Measurements from ENCODE around the gene CNTROB.

- no peak for TF ChIP-seq POLR2A (IDR thresholded peaks at IDR 0.05)
- TF ChIP-seq, protein P1, sequence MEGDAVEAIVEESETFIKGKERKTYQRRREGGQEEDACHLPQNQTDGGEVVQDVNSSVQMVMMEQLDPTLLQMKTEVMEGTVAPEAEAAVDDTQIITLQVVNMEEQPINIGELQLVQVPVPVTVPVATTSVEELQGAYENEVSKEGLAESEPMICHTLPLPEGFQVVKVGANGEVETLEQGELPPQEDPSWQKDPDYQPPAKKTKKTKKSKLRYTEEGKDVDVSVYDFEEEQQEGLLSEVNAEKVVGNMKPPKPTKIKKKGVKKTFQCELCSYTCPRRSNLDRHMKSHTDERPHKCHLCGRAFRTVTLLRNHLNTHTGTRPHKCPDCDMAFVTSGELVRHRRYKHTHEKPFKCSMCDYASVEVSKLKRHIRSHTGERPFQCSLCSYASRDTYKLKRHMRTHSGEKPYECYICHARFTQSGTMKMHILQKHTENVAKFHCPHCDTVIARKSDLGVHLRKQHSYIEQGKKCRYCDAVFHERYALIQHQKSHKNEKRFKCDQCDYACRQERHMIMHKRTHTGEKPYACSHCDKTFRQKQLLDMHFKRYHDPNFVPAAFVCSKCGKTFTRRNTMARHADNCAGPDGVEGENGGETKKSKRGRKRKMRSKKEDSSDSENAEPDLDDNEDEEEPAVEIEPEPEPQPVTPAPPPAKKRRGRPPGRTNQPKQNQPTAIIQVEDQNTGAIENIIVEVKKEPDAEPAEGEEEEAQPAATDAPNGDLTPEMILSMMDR (IDR thresholded peaks at IDR 0.05): no peak
Measured at GRCh38 chr17:7977805-7978204, 45.8 kb downstream of the CNTROB start.

Measured in body of pancreas (tissue), 4 donors.